ENCODE results near the gene UBAP1.

The UBAP1 gene

GRCh38 chr9:34145165-34145564 is 33.7 kb upstream of the UBAP1 start:
- Histone ChIP-seq H3K18ac (ENCODE audit: low read length) (no peak overlapping the region), H4K8ac (ENCODE audit: low read depth, low read length) (no peak overlapping the region), H2AFZ (ENCODE audit: insufficient read depth, low read length, poor library complexity) (no peak overlapping the region), H3K14ac (ENCODE audit: low read length) (no peak overlapping the region), H3K9ac (ENCODE audit: low read length) (no peak overlapping the region), H2BK12ac (ENCODE audit: low read length) (no peak overlapping the region), H2AK5ac (ENCODE audit: low read length) (no peak overlapping the region), H3K4me3 (ENCODE audit: low read depth, low read length) (no peak overlapping the region), H3K36me3 (ENCODE audit: control insufficient read depth in 1 of 2, insufficient read depth in 2 of 2, low read length in 2 of 2) (no peaks in the 10 kb centered on the region), H2BK120ac (ENCODE audit: insufficient read depth, low read length, poor library complexity) (no peak overlapping the region), H2BK5ac (ENCODE audit: low read depth, low read length, poor library complexity) (no peak overlapping the region), H3K4me2 (ENCODE audit: low read length) (no peak overlapping the region), H3K4ac (ENCODE audit: low read depth, low read length) (no peak overlapping the region), H3K27me3 (ENCODE audit: insufficient read depth, low read length) (no peaks in the 10 kb centered on the region), H3K79me1 (ENCODE audit: low read length) (no peaks in the 10 kb centered on the region), H3K4me1 (ENCODE audit: control insufficient read depth in 1 of 2, insufficient read depth in 2 of 2, low read length in 2 of 2) (no peaks in the 10 kb centered on the region), H4K12ac (ENCODE audit: low read depth, low read length) (no peak overlapping the region), H3K27ac (ENCODE audit: low read depth, low read length) (no peak overlapping the region), H4K91ac (ENCODE audit: low read depth, low read length) (no peak overlapping the region), H3K23ac (ENCODE audit: low read length) (no peak overlapping the region), H3K79me2 (ENCODE audit: control insufficient read depth, insufficient read depth, low read length, poor library complexity) (no peaks in the 10 kb centered on the region), H3K9me3 (ENCODE audit: insufficient read depth, low read depth, low read length) (no peaks in the 10 kb centered on the region)
- DNase-seq = no peak
- no CpG with 5 or more reads among the region's 3 CpGs for WGBS (ENCODE audit: extremely low coverage, insufficient coverage, insufficient read length)

- H3K79me1 ChIP-seq (ENCODE audit: low read length) = no peaks in the 10 kb centered on the region
- no peaks in the 10 kb centered on the region for H3K27me3 ChIP-seq (ENCODE audit: insufficient read depth, low read length)
- H2BK5ac ChIP-seq (ENCODE audit: low read depth, low read length, poor library complexity) = no peak overlapping the region
- H3K9me3 ChIP-seq (ENCODE audit: insufficient read depth, low read depth, low read length) = no peaks in the 10 kb centered on the region
- no peak overlapping the region for H3K27ac ChIP-seq (ENCODE audit: low read depth, low read length)
- H4K8ac ChIP-seq (ENCODE audit: low read depth, low read length) = no peak overlapping the region
- no peak overlapping the region for H3K4me2 ChIP-seq (ENCODE audit: low read length)
- no peak overlapping the region for H4K91ac ChIP-seq (ENCODE audit: low read depth, low read length)
- no peaks in the 10 kb centered on the region for H3K4me1 ChIP-seq (ENCODE audit: control insufficient read depth in 1 of 2, insufficient read depth in 2 of 2, low read length in 2 of 2)
- H3K4ac ChIP-seq (ENCODE audit: low read depth, low read length) = no peak overlapping the region
- no peak overlapping the region for H3K14ac ChIP-seq (ENCODE audit: low read length)
- H4K12ac ChIP-seq (ENCODE audit: low read depth, low read length) = no peak overlapping the region
- H3K79me2 ChIP-seq (ENCODE audit: control insufficient read depth, insufficient read depth, low read length, poor library complexity) = no peaks in the 10 kb centered on the region
- no peak overlapping the region for H3K9ac ChIP-seq (ENCODE audit: low read length)
- no peak overlapping the region for H2AK5ac ChIP-seq (ENCODE audit: low read length)
- no peak overlapping the region for H2BK12ac ChIP-seq (ENCODE audit: low read length)
- H3K4me3 ChIP-seq (ENCODE audit: low read depth, low read length) = no peak overlapping the region
- no peak overlapping the region for H2BK120ac ChIP-seq (ENCODE audit: insufficient read depth, low read length, poor library complexity)
- no peak overlapping the region for H2AFZ ChIP-seq (ENCODE audit: insufficient read depth, low read length, poor library complexity)
- H3K23ac ChIP-seq (ENCODE audit: low read length) = no peak overlapping the region
- no CpG with 5 or more reads among the region's 4 CpGs for WGBS (ENCODE audit: extremely low coverage, insufficient coverage, insufficient read length)
- H3K18ac ChIP-seq (ENCODE audit: low read length) = no peak overlapping the region
- H3K36me3 ChIP-seq (ENCODE audit: control insufficient read depth in 1 of 2, insufficient read depth in 2 of 2, low read length in 2 of 2) = no peaks in the 10 kb centered on the region
- no peak for DNase-seq
Observed at GRCh38 chr9:34151398-34151797, 27.4 kb upstream of the UBAP1 start.

DNA sequence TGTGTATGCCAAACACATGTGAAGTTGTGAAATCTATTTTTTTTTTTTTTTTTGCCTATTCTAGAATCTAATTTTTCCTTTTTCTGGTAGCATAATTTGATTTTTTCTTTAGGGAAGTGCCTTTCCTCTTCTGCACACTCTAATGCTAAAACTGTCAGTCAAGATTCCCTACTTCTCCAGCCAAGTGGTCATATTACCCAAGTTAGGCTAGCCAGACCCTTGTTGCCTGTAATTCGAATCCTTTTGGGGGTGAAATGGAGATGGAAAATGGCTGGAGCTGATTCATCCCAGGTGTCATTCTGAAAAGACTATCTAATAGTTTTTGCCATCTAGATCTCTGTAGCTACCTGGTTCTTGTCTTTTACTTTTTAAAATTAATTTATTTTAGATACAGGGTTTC is 24.8 kb upstream of the UBAP1 start:
- Histone ChIP-seq H3K14ac (ENCODE audit: low read length) (no peak overlapping the region), H3K27ac (ENCODE audit: low read depth, low read length) (no peak overlapping the region), H3K18ac (ENCODE audit: low read length) (no peak overlapping the region), H3K27me3 (ENCODE audit: insufficient read depth, low read length) (no peaks in the 10 kb centered on the region), H2AFZ (ENCODE audit: insufficient read depth, low read length, poor library complexity) (no peak overlapping the region), H4K91ac (ENCODE audit: low read depth, low read length) (no peak overlapping the region), H3K23ac (ENCODE audit: low read length) (no peak overlapping the region), H3K4me2 (ENCODE audit: low read length) (no peak overlapping the region), H2BK120ac (ENCODE audit: insufficient read depth, low read length, poor library complexity) (no peak overlapping the region), H3K9me3 (ENCODE audit: insufficient read depth, low read depth, low read length) (no peaks in the 10 kb centered on the region), H3K4ac (ENCODE audit: low read depth, low read length) (no peak overlapping the region), H3K4me1 (ENCODE audit: control insufficient read depth in 1 of 2, insufficient read depth in 2 of 2, low read length in 2 of 2) (peaks cover 3 to 5% of the 10 kb centered on the region in 2 experiments), H4K8ac (ENCODE audit: low read depth, low read length) (no peak overlapping the region), H4K12ac (ENCODE audit: low read depth, low read length) (no peak overlapping the region), H2AK5ac (ENCODE audit: low read length) (no peak overlapping the region), H3K36me3 (ENCODE audit: control insufficient read depth in 1 of 2, insufficient read depth in 2 of 2, low read length in 2 of 2) (no peaks in the 10 kb centered on the region), H2BK12ac (ENCODE audit: low read length) (no peak overlapping the region), H2BK5ac (ENCODE audit: low read depth, low read length, poor library complexity) (no peak overlapping the region), H3K4me3 (ENCODE audit: low read depth, low read length) (no peak overlapping the region), H3K79me1 (ENCODE audit: low read length) (peaks cover 4% of the 10 kb centered on the region), H3K9ac (ENCODE audit: low read length) (no peak overlapping the region), H3K79me2 (ENCODE audit: control insufficient read depth, insufficient read depth, low read length, poor library complexity) (no peaks in the 10 kb centered on the region)
- WGBS (ENCODE audit: extremely low coverage, insufficient coverage, insufficient read length) = no CpG with 5 or more reads among the region's 1 CpG
- no peak for DNase-seq

DNA sequence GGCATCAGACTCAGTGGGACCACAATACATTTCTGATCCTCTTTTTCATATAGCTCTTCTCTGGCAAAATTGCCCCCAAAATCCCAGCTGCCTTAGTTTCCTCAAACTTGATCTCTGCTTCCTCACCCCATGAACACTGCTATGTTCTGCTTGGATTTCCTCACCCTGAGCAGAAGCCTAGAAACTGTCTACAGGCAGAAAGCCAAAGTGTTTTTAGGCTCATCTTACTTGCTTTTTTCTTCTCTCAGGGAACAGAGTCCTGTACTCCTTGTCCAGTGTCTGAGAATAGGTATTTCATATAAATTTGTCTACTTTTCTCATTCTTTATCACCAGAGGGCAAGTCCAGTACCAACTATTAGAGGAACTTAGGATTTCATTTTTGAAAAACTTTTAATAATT is 21.5 kb upstream of the UBAP1 start:
- Histone ChIP-seq H3K4me3 (ENCODE audit: low read depth, low read length) (no peak overlapping the region), H3K36me3 (ENCODE audit: control insufficient read depth in 1 of 2, insufficient read depth in 2 of 2, low read length in 2 of 2) (no peaks in the 10 kb centered on the region), H3K4me1 (ENCODE audit: control insufficient read depth in 1 of 2, insufficient read depth in 2 of 2, low read length in 2 of 2) (peaks cover 3 to 5% of the 10 kb centered on the region in 2 experiments), H3K27ac (ENCODE audit: low read depth, low read length) (no peak overlapping the region), H4K12ac (ENCODE audit: low read depth, low read length) (no peak overlapping the region), H3K9ac (ENCODE audit: low read length) (no peak overlapping the region), H2BK12ac (ENCODE audit: low read length) (no peak overlapping the region), H3K9me3 (ENCODE audit: insufficient read depth, low read depth, low read length) (no peaks in the 10 kb centered on the region), H3K4me2 (ENCODE audit: low read length) (no peak overlapping the region), H3K79me1 (ENCODE audit: low read length) (peaks cover 5% of the 10 kb centered on the region), H3K27me3 (ENCODE audit: insufficient read depth, low read length) (no peaks in the 10 kb centered on the region), H2AFZ (ENCODE audit: insufficient read depth, low read length, poor library complexity) (no peak overlapping the region), H2BK5ac (ENCODE audit: low read depth, low read length, poor library complexity) (no peak overlapping the region), H3K79me2 (ENCODE audit: control insufficient read depth, insufficient read depth, low read length, poor library complexity) (no peaks in the 10 kb centered on the region), H3K14ac (ENCODE audit: low read length) (no peak overlapping the region), H4K91ac (ENCODE audit: low read depth, low read length) (no peak overlapping the region), H3K4ac (ENCODE audit: low read depth, low read length) (no peak overlapping the region), H2AK5ac (ENCODE audit: low read length) (no peak overlapping the region), H2BK120ac (ENCODE audit: insufficient read depth, low read length, poor library complexity) (no peak overlapping the region), H3K23ac (ENCODE audit: low read length) (no peak overlapping the region), H3K18ac (ENCODE audit: low read length) (no peak overlapping the region), H4K8ac (ENCODE audit: low read depth, low read length) (no peak overlapping the region)
- DNase-seq = no peak
